NCI-H2081 treated with DMSO at 0.1 percent for 48 hours (cell line): ENCODE measurements around the gene SERPINH1.
"Not testable (repeated sequence)": the region's sequence is repeated elsewhere in the genome, so short reads cannot be mapped to it uniquely, and the experiment has no call there.

Experiments
- DNase-seq: peaks from one replicate; lab custom pipeline; 2025; lab: John Stamatoyannopoulos, UW

SERPINH1 gene

DNA sequence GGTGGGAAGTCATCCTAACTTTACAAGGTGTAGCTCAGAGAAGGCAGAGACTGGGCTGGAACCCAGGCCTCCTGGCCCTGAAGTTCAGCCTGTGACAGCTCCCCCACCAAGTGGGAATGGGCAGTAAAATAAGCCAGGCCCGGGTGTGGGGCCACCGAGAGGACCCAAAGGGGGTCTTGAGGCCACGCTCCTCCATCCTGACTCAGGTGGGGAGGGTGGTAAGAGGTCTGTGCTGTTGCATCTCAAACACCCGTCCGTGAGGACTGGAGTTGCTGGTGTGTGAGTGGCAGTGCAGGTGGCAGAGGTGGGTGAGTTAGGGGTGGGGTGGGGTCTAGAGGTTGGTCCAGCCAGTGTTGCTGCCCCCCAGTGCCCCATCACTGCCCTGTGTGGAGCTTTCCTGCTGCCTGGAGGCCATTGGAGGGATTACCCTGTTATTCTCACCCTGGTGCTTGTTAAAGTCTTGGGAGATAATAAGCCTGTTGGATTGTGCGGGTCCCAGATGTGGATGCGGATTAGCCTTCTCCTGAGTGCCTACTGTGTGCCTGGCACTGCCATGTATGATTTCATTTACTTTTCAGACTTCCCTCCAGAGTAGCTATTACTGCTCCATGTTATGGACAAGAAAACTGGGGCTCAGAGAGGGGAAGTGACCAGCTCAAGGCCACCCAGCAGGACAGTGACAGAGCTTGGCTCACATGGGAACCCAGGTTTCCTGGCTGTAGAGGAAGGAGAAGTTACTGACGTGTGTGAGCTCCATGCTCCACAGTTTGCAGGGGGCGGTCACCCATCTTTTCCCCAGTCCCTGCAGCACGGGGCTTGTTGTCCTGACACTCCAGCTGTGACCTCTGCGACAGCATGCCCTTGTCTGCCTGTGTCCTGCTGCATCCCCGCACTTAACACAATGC is 12.9 kb downstream of the SERPINH1 start:
- DNase-seq, result no peak

DNA sequence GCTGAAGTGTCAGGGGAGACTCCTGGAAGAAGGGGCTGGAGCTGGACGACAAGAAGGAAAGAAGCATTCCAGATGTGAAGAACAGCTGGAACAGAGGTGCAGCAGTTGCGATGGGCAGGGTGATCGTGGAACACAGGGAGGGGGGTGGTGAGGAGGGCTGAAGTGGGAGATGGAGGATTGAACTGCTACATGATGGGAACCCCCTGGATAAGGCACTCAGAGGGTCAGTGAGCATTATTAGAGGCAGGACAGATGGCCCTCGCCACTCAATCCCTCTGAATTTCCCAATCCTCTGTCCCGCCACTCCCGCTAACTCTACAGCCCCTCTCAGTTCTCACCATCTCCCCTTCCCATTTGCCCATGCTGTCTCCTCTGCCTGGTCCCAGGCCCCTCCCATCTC is 14.0 kb downstream of the SERPINH1 start:
- DNase-seq, result no peak

DNA sequence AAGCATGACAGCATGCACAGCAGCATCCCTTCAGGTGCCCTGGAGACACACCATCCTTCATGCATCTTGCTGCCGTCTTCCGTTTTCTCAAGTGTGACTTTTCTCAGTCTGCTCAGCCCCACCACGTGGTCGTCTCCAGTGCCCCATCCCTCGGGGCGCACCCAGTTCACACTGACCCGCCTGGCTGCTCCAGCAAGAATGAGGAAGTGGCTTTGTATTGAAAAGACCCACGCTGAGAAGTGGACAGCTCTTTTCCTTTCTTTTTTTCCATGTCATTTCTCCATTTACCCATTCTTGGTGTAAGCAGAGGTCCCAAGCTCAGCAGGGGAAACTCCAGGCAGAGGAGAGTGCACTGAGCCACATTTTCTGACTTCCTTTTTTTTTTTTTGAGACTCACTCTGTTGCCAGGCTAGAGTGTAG is 14.5 kb downstream of the SERPINH1 start:
- no peak for DNase-seq

DNA sequence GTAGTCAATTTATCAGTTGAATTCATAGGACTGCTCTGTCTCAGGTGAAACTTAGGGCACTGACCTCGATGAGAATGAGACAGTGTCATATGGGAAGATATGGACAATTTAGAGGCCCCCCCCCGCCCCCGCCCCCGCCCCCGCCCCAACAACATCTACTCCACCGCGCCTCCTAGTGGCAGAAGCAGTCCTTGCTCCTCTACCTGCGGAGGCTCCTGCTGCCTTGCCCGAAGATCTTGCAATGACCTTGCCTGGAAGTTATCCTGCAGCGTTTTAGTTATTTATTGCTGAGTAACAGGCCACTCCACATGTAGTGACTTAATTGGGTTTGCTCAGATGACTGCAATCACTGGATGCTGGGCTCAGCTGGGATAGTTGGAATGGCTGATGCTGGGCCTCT is 15.2 kb downstream of the SERPINH1 start:
- no peak for DNase-seq

DNA sequence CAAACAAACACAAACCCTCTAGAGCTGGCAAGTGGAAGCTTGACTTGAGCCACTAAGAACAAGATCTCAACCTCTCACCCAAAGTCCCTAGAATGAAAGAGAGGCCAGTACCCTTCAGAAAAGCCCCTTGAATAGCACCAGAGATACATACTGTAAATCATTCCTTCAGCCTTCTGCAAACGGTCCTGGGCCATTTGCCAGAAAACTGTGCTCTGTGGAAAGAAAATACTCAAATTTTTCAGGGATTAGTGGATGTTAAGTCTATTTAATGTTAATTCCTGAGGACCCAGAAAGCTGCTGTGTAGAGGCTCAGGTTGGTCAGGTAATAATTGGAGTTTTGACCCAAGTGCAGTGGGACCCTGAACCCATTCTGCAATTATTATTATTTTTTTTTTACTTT is 16.9 kb downstream of the SERPINH1 start:
- DNase-seq, result no peak

DNA sequence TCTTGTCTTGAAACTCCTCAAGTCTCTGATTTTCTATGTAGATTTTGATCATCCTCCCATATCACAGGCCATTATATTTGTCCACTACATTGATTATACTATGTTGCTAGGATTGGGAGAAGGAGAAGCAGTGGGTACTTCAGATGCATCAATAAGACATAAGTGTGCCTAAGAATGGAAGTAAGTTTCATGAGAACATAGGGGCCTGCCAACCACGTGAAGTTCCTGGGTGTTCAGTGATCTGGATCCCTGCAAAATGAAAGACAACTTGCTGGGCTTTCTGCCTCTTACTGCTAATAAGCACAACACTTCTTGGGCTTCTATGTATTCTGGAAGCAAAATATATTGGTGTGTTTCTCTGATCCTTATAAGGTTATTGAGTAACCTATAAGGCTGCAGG is 17.8 kb downstream of the SERPINH1 start:
- no peak for DNase-seq

DNA sequence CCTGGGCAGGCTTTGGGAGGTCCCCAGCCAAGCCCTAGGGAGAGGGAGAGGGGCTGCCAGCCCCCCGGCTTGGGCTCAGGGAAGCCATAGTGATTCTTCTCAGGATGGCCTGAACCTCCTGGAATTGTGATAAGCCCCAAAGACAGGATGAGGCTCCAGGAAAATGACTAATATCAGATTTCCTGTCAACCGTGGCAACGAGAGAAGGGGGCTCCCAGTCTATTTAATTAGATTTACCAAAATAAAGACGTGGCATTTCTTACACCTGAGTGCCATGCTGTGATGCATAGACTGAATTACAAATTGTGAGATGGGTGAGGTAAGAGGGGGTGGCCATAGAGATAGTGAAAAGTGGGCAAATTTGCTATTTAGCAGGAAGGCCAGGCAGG is 20.4 kb downstream of the SERPINH1 start:
- no peak for DNase-seq

DNA sequence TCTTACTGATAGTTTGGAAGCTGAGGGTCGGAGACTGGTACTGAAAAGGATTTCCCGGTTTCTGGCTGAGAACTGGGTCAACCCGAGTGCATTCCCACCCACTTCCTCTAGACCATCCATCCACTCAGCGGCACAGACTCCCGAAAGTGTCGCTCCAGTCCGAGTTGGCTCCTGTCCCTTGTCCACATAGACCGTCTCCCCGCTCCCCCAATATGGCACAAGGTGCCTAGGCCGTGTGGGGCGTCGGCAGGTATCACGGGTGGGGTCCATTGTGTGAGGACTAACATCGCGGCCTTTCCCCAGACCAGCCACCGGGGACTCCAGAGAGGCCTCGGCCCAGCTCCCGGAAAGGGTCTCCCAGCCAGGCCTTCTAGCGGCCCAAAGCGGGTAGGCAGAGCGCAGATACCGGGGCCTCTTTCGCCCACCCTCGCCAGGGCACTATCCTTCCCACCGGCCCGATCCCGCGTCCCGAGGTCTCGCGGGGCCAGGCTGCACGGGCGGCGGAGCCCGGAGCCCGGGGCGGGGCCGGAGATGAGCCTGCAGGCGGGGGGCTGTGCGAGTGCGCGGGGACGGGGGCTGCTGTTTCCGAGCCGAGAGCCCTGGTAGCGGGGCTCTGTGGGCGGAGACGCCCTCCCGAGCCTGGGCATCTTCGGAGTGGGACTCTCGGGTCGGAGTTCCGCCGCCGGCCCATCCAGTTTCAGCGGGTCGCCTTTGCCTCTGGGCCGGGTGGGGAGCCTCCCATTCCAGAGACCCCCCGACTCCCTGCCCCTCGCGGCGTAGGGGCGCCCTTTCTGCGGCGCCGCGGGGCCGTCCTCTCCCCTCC is 21.1 kb downstream of the SERPINH1 start:
- no peak for DNase-seq

DNA sequence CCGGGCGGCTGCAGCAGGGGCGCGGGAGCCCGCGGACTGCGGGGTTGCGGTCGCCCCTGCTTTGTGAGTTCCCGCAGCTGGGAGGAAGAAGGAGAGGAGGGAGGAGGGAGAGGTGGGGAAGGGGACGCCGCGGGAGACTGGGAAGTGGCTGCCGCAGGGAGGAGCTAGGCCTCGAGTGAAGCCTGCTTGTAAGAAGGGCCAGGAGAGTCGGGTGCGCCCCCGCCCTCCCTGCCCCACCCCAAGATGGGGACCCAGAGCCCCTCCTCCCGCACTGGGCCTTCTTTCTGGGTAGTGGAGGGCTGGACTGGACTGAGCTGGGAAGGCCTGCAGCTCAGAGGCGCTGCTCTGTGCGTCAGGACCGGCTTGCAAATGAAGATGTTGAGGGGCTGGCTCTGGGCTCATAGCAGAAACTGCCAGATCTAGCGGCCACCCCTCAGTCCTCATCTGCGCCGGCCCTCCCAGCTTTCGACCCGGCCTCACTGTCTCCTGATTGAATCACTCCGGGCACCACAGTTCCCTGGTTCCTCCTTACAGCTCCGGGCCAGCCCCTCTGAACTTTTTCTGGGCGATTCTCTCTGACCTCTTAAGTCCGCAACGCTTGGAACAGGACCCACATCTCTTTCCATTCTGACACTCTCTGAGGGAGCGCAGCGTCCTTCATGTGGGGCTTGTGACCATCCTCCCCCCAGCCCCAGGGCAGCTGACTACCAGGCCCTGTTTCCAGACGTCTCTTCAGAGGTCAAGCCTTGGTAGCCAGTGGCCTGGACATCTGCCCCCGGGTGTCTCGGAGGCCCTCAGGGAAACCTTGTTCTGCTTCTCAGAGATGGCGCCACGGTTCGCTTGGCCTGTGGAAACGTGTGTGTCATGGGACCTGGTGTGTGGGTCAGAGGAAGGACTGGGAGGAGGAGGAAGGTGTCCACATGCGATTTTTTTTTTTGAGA is 21.9 kb downstream of the SERPINH1 start:
- DNase-seq, result no peak

DNA sequence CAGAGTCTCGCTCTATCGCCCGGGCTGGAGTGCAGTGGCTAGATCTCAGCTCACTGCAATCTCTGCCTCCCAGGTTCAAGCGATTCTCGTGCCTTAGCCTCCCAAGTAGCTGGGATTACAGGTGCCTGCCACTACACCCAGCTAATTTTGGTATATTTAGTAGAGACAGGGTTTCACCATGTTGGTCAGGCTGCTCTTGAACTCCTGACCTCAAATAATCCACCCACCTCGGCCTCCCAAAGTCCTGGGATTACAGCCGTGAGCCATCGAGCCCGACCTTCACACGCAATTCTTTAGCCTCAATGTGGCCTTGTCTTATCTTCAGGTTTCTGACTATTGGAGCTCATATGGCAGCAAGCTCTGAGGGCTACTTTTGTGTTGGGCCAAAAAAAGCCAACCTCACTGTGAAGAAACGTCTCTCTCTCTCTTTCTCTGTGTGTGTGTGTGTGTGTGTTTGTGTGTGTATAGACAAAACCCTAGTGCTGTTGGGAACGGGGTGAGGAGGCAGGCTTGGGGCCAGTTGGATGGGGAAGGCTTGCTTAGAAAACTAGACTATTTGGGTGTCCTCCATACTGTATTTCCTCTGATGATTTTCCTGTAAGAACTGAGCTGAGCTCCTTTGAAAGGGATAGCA is 22.7 kb downstream of the SERPINH1 start:
- not testable (repeated sequence) for DNase-seq

DNA sequence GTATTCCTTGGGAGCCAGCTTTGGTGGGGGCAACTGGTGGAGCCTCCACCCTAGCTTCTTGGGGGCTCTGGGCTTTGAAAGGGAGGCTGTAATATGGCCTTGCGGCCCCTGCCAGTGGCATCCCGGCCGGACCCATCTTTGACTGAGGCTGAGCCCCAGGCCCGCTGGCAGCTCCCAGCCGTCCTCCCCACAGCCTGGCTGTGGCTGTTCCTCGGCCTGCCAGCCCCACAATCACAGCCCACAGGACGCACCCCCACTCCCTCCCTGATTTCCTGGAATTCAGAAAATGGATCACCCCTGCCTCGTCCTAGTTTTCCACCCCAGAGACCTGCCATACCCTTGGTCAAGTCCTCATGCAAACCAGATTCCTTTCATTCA is 23.2 kb downstream of the SERPINH1 start:
- DNase-seq, result no peak

DNA sequence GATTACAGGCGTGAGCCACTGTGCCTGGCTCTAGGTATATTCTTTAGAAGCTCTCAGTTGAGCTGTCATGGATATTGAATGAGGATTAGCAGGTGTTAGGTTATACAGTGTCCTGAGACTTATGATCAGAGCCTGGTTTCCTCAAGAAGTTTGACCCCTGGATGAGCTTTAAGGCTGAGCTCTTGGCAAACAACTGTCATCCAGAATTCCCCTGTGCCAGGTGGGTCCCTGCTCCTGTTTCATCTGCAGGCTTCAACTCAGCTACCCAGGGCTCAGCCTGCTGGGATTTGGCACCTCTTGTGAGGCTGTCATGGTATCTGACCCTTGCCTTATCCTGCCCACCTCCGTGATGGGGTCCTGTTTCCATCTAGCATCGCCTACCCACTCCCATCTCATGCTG is 24.3 kb downstream of the SERPINH1 start:
- no peak for DNase-seq

DNA sequence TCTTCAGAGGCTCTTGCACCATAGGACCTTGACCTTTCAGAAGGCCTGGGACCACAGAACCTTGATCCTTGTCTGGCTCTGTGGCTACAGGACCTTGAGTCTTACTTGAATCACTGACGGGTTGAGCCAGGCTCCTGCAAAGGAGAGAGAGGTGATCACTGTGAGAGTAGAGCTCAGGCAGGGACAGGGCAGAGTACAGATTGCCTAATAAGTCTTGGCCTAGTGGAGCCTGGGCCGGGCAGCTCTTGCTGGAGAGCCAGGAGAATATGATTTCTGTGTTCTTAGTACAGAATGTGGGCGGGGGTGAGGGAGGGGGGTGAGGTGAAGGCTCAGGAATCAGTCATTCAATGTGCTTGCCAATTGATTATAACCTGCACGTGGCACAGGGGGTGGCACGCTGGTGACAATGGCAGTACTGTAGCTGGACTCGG is 26.0 kb downstream of the SERPINH1 start:
- DNase-seq, result no peak

DNA sequence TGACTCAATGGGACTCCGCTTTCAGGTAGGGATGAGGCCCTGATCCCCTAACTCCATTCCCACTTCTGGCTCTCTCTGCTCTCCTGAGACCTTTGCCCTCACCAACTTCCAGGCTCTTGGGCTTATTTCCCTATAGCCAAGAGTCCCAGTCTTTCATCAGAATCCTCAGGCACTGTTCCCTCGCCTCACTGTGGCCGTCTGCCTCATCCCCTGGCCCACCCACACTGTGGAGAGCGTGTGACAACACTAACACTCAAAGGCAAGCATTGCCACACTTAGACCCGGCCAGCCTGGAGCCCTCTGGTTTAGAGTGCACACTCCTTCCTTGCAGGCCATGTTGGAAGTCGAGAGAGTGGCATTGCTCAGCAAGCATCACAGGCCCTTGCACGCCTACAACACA is 27.0 kb downstream of the SERPINH1 start:
- DNase-seq, result no peak

DNA sequence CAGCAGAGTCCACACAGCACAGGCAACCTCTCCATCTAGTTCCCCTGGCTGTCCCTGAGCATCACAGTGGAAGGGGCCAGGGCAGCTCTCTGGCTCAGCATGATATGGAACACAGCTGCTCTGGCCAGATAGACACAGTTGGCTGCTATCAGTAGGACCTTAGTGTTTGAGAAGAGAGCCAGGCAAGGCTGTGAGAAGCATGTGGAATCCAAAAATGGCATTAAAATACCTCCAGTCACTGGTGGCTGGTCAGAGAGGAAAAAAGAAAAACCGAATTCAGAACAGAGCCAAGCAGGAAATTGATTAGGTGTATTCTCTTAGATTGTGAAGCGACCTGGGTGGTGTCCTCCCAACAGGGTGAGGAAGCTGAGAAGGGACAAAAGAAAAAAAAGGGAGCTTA is 27.9 kb downstream of the SERPINH1 start:
- DNase-seq, result no peak

DNA sequence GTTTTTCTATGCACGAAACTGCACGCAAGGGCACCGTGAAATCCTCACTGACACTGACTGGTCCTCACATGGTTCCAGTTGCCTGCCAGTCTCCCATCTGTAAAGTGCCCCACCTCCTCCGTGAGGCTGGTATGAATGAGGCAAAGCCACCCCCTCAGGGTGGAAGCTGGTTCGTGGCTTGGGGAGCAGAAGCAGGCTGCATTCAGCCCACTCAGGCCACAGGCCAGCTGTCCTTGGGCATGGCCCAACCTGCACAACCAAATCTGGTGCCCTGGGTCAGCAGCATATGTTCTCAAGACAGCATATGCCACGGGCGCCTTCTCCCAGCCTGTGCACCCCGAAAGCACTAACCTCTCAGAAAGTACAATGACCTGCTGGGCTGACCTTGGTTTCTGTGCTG is 29.3 kb downstream of the SERPINH1 start:
- DNase-seq, result no peak

DNA sequence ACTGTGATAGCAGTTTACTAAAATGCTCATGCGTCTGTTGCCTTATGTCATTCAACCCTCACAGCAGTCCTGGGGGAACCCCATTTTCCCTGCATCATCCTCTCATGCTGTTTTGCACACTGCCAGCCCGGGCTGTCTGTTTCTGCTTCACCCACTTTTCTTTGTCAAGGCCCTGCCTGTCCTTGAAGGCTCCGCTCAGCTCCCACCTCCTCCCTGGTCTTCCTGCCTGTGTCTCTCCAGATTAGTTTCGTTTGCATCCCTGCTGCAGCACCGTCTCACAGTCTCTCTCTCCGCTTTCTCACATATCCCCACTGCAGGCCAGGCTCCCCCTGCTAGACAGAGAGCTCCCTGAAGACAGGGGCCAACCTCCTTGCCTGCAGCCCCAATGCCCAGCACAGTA is 29.9 kb downstream of the SERPINH1 start:
- DNase-seq, result no peak

DNA sequence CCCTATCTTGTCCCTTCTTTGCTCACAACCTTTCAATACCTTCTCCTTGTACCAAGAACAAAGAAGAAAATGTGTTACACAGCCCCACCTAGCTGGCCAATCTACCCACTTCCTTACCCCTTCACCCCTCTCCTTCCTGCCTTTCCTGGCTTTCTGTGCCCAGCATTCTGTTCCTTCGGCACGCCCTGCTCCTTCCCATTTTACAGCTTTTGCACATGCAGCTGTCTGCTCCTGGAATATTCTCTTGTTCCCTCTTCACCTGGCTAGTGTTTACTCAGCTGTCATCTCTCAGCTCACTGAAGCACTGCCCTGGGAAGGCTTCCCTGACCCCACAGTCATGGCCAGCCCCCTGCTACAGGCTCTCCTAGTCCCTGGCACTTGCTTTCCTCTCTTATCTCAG is 30.7 kb downstream of the SERPINH1 start:
- no peak for DNase-seq

DNA sequence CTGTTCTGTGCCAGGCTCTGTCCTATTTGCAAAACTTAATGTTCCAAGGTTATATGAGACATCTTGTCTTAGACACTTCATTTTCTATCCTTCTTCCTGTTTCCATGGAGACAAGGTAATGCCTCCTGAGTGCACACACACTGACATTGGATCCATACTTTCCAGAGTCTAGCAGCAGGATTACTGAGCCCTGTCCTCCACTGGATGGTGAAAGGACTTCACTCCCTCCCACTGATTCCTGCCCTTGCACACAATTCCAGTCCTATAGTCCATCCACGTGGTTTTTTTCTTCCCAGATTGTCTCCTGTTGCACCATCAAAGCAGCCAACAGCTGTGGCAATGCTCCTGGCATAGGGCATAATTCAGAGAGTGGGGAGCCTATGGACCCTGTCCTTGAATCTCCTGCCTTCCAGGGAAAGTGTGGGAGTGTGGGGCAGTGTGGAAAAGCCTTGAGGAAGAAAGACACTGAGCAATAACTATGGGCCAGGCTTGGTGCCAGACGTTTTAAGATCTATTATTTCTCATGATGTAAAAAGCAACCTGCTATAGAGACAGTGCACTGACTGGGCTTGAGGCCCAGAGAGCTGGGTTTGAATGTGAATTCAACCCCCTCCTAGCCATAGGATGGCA is 31.3 kb downstream of the SERPINH1 start:
- no peak for DNase-seq

DNA sequence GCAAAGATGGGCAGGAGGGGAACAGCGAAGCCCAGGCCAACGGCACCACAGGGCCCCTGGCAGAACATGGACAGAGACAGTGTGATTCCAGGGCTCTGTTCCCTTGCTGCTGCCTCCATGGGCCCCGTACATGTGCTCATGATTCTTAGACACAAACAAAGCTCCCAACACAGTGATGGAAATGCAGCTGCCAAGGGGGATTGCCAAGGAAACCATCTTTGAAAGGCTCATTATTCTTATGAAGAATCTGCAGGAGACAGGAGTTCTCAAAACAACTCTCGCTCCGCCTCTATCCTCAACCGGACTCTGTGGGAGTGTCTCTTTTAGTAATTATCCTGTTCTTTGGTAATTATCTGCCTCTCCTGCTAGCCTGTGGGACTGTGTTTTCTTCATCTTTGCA is 32.2 kb downstream of the SERPINH1 start:
- no peak for DNase-seq

DNA sequence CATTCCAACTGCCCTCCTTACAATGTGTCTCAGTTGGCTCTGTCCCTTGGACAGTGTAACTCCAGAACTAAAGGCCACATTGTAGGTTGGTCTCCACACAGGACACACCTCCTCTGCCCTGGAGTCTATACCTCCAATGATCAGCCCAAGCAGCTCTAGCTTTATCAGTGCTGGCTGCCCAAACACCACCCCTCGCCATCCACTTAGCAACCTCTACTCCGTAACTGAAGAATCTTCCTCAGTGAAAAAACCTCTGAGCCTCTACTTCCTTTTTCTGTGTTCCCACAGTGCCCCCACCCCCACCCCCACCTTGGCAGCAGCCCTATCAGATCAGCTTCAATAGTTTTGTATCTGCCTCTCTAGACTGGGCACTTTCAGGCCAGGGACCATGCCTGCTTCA is 33.4 kb downstream of the SERPINH1 start:
- DNase-seq, result no peak
